HEK293 (cell line): Measurements from ENCODE around the gene CHD5.

Experiments
- CTCF ChIA-PET: fragments of 350-600 bp; formaldehyde crosslinking; extraction: SDS; loops from one replicate; lab custom pipeline; 2021; ENCODE audit warnings: antibody characterized with exemption; lab: Yijun Ruan, JAX
- POLR2A ChIA-PET: fragments of 300-600 bp; formaldehyde crosslinking; extraction: SDS; loops from one replicate; lab custom pipeline; 2020; ENCODE audit warnings: antibody characterized with exemption, inconsistent platforms; lab: Yijun Ruan, JAX
- H3K27ac ChIP-seq: fragments of 200-500 bp; sonication (Bioruptor generic); 2 replicates; pipeline ENCODE4 v1.5.1; 2014; ENCODE audit warnings: low read depth, low read length, control low read depth, inconsistent platforms; ENCODE audit errors: extremely low read depth
- H3K36me3 ChIP-seq, 2 experiments: fragments of 200-500 bp in 1 of 2; sonication (Bioruptor generic) in 1 of 2; 1 replicate in 1 of 2; 2 replicates in 1 of 2; pipeline ENCODE4 v1.5.1; 2014 to 2017; ENCODE audit warnings: inconsistent platforms in 2 of 2, low read length in 2 of 2; ENCODE audit not compliant: control insufficient read depth in 2 of 2, insufficient read depth in 1 of 2
- H3K4me1 ChIP-seq: fragments of 200-500 bp; sonication (Bioruptor generic); 2 replicates; pipeline ENCODE4 v1.5.1; 2014; ENCODE audit warnings: mild to moderate bottlenecking, low read length, inconsistent platforms; ENCODE audit not compliant: control insufficient read depth, insufficient read depth
- H3K4me3 ChIP-seq: 2 replicates; pipeline ENCODE4 v1.5.1; 2011; ENCODE audit warnings: low read depth, mild to moderate bottlenecking, control low read depth, low read length, moderate library complexity
- H3K9me3 ChIP-seq: fragments of 200-500 bp; sonication (Bioruptor generic); 2 replicates; pipeline ENCODE4 v1.5.1; 2014; ENCODE audit warnings: low read depth, low read length, inconsistent platforms; ENCODE audit not compliant: control insufficient read depth, insufficient read depth
- KLF8 ChIP-seq: fragments of 450-650 bp; formaldehyde crosslinking; IDR thresholded peaks from 2 replicates; pipeline ENCODE4 v1.5.1; 2016; ENCODE audit warnings: missing biosample characterization, missing genetic modification characterization
- MZF1 ChIP-seq: fragments of 450-650 bp; formaldehyde crosslinking; IDR thresholded peaks from 2 replicates; pipeline ENCODE4 v1.5.1; 2017; ENCODE audit warnings: missing biosample characterization, missing genetic modification characterization, borderline replicate concordance
- OVOL3 ChIP-seq: fragments of 450-650 bp; formaldehyde crosslinking; IDR thresholded peaks from 2 replicates; pipeline ENCODE4 v1.5.1; 2016; ENCODE audit warnings: missing biosample characterization, missing genetic modification characterization
- SETDB1 ChIP-seq: IDR thresholded peaks from one replicate; pipeline ENCODE4 v1.6.1; 2017; ENCODE audit warnings: mild to moderate bottlenecking, low read length, moderate library complexity, mixed read lengths; ENCODE audit not compliant: insufficient read length
- ZBTB49 ChIP-seq: fragments of 450-650 bp; formaldehyde crosslinking; IDR thresholded peaks from 2 replicates; pipeline ENCODE4 v1.5.1; 2016; ENCODE audit warnings: missing biosample characterization, missing genetic modification characterization, low read depth
- ZNF133 ChIP-seq: fragments of 450-650 bp; formaldehyde crosslinking; IDR thresholded peaks from 2 replicates; pipeline ENCODE4 v1.5.1; 2016; ENCODE audit warnings: missing biosample characterization, missing genetic modification characterization
- ZNF175 ChIP-seq: fragments of 450-650 bp; formaldehyde crosslinking; IDR thresholded peaks from 2 replicates; pipeline ENCODE4 v1.5.1; 2016; ENCODE audit warnings: missing biosample characterization, missing genetic modification characterization
- ZNF449 ChIP-seq: fragments of 450-650 bp; formaldehyde crosslinking; IDR thresholded peaks from 2 replicates; pipeline ENCODE4 v1.5.1; 2017; ENCODE audit warnings: missing biosample characterization, mild to moderate bottlenecking, missing genetic modification characterization, moderate library complexity
- TF ChIP-seq, protein P1 (sequence below): fragments of 450-650 bp; formaldehyde crosslinking; IDR thresholded peaks from 2 replicates; pipeline ENCODE4 v1.5.1; 2016; ENCODE audit warnings: missing biosample characterization, missing genetic modification characterization
- TF ChIP-seq, protein P2 (sequence below): fragments of 450-650 bp; formaldehyde crosslinking; conservative IDR thresholded peaks from 2 replicates; pipeline ENCODE4 v1.5.1; 2016; ENCODE audit warnings: low read depth, missing biosample characterization, missing genetic modification characterization
- TF ChIP-seq, protein P3 (sequence below): fragments of 450-650 bp; formaldehyde crosslinking; IDR thresholded peaks from 2 replicates; pipeline ENCODE4 v1.5.1; 2016; ENCODE audit warnings: missing biosample characterization, missing genetic modification characterization
- TF ChIP-seq, protein P4 (sequence below): fragments of 450-650 bp; formaldehyde crosslinking; IDR thresholded peaks from 2 replicates; pipeline ENCODE4 v1.5.1; 2016; ENCODE audit warnings: missing biosample characterization, missing genetic modification characterization
- TF ChIP-seq, protein P5 (sequence below): fragments of 450-650 bp; formaldehyde crosslinking; IDR thresholded peaks from 2 replicates; pipeline ENCODE4 v1.5.1; 2016; ENCODE audit warnings: missing biosample characterization, missing genetic modification characterization

The CHD5 gene

GRCh38 chr1:6198646-6199297, 18.7 kb upstream of the CHD5 start:
- no peak for TF ChIP-seq ZNF175 (tag by site-specific recombination)
- TF ChIP-seq MZF1 (tag by site-specific recombination): no peak
- TF ChIP-seq OVOL3 (tag by site-specific recombination): no peak
- TF ChIP-seq ZNF449: peak; percentile 84
- TF ChIP-seq, protein P1, sequence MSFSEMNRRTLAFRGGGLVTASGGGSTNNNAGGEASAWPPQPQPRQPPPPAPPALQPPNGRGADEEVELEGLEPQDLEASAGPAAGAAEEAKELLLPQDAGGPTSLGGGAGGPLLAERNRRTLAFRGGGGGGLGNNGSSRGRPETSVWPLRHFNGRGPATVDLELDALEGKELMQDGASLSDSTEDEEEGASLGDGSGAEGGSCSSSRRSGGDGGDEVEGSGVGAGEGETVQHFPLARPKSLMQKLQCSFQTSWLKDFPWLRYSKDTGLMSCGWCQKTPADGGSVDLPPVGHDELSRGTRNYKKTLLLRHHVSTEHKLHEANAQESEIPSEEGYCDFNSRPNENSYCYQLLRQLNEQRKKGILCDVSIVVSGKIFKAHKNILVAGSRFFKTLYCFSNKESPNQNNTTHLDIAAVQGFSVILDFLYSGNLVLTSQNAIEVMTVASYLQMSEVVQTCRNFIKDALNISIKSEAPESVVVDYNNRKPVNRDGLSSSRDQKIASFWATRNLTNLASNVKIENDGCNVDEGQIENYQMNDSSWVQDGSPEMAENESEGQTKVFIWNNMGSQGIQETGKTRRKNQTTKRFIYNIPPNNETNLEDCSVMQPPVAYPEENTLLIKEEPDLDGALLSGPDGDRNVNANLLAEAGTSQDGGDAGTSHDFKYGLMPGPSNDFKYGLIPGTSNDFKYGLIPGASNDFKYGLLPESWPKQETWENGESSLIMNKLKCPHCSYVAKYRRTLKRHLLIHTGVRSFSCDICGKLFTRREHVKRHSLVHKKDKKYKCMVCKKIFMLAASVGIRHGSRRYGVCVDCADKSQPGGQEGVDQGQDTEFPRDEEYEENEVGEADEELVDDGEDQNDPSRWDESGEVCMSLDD (tag by site-specific recombination): 0 out of 2 replicates have a peak, but pooled peaks have one; percentile 36
- TF ChIP-seq ZBTB49 (tag by site-specific recombination): no peak
- no peak for TF ChIP-seq SETDB1
- TF ChIP-seq, protein P2, sequence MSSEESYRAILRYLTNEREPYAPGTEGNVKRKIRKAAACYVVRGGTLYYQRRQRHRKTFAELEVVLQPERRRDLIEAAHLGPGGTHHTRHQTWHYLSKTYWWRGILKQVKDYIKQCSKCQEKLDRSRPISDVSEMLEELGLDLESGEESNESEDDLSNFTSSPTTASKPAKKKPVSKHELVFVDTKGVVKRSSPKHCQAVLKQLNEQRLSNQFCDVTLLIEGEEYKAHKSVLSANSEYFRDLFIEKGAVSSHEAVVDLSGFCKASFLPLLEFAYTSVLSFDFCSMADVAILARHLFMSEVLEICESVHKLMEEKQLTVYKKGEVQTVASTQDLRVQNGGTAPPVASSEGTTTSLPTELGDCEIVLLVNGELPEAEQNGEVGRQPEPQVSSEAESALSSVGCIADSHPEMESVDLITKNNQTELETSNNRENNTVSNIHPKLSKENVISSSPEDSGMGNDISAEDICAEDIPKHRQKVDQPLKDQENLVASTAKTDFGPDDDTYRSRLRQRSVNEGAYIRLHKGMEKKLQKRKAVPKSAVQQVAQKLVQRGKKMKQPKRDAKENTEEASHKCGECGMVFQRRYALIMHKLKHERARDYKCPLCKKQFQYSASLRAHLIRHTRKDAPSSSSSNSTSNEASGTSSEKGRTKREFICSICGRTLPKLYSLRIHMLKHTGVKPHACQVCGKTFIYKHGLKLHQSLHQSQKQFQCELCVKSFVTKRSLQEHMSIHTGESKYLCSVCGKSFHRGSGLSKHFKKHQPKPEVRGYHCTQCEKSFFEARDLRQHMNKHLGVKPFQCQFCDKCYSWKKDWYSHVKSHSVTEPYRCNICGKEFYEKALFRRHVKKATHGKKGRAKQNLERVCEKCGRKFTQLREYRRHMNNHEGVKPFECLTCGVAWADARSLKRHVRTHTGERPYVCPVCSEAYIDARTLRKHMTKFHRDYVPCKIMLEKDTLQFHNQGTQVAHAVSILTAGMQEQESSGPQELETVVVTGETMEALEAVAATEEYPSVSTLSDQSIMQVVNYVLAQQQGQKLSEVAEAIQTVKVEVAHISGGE: 0 out of 2 replicates have a peak, but pooled peaks have one; percentile 13
- ChIA-PET CTCF (interaction anchor here (0.5 to 2.9 kb wide), 5 partner anchors 9 to 340 kb away, joined by 3 to 12 read pairs (median 3); no protein-coding TSS in a partner anchor), POLR2A (interaction anchor here (1.0 to 2.1 kb wide), 2 partner anchors 37 to 40 kb away, joined by 3 to 7 read pairs; partner anchors contain the start of gene ICMT)
- H3K27ac ChIP-seq: peak overlapping the region; percentile 76
- peaks cover 4% of the 10 kb centered on the region; the same call in 1 of the 2 replicates for H3K4me1 ChIP-seq
- peak overlapping the region; percentile 99 for H3K4me3 ChIP-seq
- H3K36me3 ChIP-seq: peaks cover 31 to 45% of the 10 kb centered on the region in 2 experiments; a peak in 2 of 3 replicates
- H3K9me3 ChIP-seq: no peaks in the 10 kb centered on the region

DNA sequence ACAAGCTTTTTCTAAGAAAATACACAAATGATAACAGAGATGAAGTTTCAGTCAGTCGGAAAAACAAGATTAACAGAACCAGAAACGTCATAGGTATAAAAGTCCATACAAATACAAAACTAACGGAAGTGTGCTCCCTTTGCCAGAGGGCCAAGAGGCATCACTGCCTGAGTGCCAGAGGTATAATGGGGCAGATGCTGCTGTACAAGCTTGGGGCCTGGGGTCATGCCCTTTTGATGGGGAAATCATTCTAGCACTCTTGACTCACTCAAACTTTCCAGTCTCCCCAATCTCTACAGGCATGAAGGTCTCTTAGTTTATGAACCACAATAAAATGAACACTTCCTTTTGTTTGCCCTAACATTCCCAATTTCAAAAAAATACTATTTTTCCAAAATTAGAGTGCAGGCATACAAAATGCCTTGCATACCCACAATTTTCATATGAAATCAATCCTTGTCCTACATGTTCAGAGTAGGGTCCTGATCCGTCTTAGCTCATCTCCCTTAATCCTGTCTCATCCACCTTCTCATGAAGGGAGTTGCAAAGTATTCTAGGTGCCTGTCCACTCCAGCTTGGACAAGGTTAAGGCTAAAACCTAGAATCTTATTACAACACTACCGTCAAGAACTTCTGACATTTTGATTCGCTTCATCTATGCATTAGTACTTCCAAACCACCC, 17.8 kb upstream of the CHD5 start:
- CTCF ChIA-PET: interaction anchor here (0.9 to 2.9 kb wide), 3 partner anchors 8 to 48 kb away, joined by 3 to 12 read pairs (median 5); no protein-coding TSS in a partner anchor
- peaks cover 4% of the 10 kb centered on the region; the same call in 1 of the 2 replicates for H3K4me1 ChIP-seq
- POLR2A ChIA-PET: interaction anchor here (0.8 to 1.0 kb wide), 2 partner anchors 37 to 50 kb away, joined by 3 read pairs; no protein-coding TSS in a partner anchor
- TF ChIP-seq, protein P3, sequence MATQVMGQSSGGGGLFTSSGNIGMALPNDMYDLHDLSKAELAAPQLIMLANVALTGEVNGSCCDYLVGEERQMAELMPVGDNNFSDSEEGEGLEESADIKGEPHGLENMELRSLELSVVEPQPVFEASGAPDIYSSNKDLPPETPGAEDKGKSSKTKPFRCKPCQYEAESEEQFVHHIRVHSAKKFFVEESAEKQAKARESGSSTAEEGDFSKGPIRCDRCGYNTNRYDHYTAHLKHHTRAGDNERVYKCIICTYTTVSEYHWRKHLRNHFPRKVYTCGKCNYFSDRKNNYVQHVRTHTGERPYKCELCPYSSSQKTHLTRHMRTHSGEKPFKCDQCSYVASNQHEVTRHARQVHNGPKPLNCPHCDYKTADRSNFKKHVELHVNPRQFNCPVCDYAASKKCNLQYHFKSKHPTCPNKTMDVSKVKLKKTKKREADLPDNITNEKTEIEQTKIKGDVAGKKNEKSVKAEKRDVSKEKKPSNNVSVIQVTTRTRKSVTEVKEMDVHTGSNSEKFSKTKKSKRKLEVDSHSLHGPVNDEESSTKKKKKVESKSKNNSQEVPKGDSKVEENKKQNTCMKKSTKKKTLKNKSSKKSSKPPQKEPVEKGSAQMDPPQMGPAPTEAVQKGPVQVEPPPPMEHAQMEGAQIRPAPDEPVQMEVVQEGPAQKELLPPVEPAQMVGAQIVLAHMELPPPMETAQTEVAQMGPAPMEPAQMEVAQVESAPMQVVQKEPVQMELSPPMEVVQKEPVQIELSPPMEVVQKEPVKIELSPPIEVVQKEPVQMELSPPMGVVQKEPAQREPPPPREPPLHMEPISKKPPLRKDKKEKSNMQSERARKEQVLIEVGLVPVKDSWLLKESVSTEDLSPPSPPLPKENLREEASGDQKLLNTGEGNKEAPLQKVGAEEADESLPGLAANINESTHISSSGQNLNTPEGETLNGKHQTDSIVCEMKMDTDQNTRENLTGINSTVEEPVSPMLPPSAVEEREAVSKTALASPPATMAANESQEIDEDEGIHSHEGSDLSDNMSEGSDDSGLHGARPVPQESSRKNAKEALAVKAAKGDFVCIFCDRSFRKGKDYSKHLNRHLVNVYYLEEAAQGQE (tag by site-specific recombination): no peak
- TF ChIP-seq KLF8 (tag by site-specific recombination) (no peak), ZNF133 (tag by site-specific recombination) (no peak)
- TF ChIP-seq, protein P4, sequence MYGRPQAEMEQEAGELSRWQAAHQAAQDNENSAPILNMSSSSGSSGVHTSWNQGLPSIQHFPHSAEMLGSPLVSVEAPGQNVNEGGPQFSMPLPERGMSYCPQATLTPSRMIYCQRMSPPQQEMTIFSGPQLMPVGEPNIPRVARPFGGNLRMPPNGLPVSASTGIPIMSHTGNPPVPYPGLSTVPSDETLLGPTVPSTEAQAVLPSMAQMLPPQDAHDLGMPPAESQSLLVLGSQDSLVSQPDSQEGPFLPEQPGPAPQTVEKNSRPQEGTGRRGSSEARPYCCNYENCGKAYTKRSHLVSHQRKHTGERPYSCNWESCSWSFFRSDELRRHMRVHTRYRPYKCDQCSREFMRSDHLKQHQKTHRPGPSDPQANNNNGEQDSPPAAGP (tag by site-specific recombination): no peak
- TF ChIP-seq, protein P5, sequence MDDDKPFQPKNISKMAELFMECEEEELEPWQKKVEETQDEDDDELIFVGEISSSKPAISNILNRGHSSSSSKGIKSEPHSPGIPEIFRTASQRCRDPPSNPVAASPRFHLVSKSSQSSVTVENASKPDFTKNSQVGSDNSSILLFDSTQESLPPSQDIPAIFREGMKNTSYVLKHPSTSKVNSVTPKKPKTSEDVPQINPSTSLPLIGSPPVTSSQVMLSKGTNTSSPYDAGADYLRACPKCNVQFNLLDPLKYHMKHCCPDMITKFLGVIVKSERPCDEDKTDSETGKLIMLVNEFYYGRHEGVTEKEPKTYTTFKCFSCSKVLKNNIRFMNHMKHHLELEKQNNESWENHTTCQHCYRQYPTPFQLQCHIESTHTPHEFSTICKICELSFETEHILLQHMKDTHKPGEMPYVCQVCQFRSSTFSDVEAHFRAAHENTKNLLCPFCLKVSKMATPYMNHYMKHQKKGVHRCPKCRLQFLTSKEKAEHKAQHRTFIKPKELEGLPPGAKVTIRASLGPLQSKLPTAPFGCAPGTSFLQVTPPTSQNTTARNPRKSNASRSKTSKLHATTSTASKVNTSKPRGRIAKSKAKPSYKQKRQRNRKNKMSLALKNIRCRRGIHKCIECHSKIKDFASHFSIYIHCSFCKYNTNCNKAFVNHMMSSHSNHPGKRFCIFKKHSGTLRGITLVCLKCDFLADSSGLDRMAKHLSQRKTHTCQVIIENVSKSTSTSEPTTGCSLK (tag by site-specific recombination): no peak

More for the DNA sequence above, 17.8 kb upstream of the CHD5 start:
- H3K4me3 ChIP-seq: peak overlapping the region; percentile 99
- no peak overlapping the region for H3K27ac ChIP-seq
- H3K9me3 ChIP-seq: no peaks in the 10 kb centered on the region
- H3K36me3 ChIP-seq: peaks cover 40 to 54% of the 10 kb centered on the region in 2 experiments; a peak in 2 of 3 replicates
